ENCODE data around the gene DNAJB9.

- TF ChIP-seq EZH2 (IDR thresholded peaks at IDR 0.05; ENCODE audit: borderline replicate concordance): no peak
- TF ChIP-seq CTCF (IDR thresholded peaks at IDR 0.05; ENCODE audit: poor library complexity): no peak
- no peak for TF ChIP-seq EZH2phosphoT487 (IDR thresholded peaks at IDR 0.05; ENCODE audit: low read depth, severe bottlenecking, unreplicated experiment)
Measured at GRCh38 chr7:108559253-108559652, 10.4 kb upstream of the DNAJB9 start.

Data from hepatocyte (in vitro differentiated cells).